Measurements from ENCODE around the gene EPS8L1. TPM values are rescaled to one million over a fixed set of nuclear protein-coding genes. Genes with fewer than 3 reads are reported as not detected.

EPS8L1 gene
- total RNA-seq, 1 experiment from 2014 or later = 10.2 TPM

GRCh38 chr19:55116232-55116858, 40.7 kb downstream of the EPS8L1 start:
- BruUV-seq (replicated peaks) = TSS peak; percentile 42
- Histone ChIP-seq H3K27me3 (replicated peaks; ENCODE audit: insufficient read depth, low read depth, low read length, poor library complexity) (no peaks in the 10 kb centered on the region), H3K36me3 (ENCODE audit: insufficient read depth, low read length, poor library complexity, severe bottlenecking) (no peaks in the 10 kb centered on the region), H3K4me1 (ENCODE audit: insufficient read depth, low read length, poor library complexity, severe bottlenecking) (peaks cover 15% of the 10 kb centered on the region), H3K27ac (ENCODE audit: low read depth, low read length, poor library complexity, severe bottlenecking) (peak overlapping the region; percentile 79), H3K9me3 (ENCODE audit: low read depth, low read length, poor library complexity, severe bottlenecking) (no peaks in the 10 kb centered on the region), H3K4me3 (ENCODE audit: low read depth, low read length, poor library complexity, severe bottlenecking) (peak overlapping the region; percentile 94)
- peak; percentile 63 for DNase-seq (ENCODE audit: low spot score)
- no peak for TF ChIP-seq EZH2 (IDR thresholded peaks at IDR 0.05; ENCODE audit: borderline replicate concordance, low read depth, low read length, poor library complexity, severe bottlenecking)
- TF ChIP-seq CTCF (conservative IDR thresholded peaks at IDR 0.05; ENCODE audit: low read depth, low read length) = no peak
- intact Hi-C loops (cut with micrococcal nuclease; ENCODE audit: unreplicated experiment) = no loop called here
- POLR2A ChIA-PET (ENCODE audit: low non-redundant PET) = no interaction called here
- CTCF ChIA-PET = interaction anchor here (0.9 kb wide), 1 partner anchor 28 kb away, joined by 5 read pairs; no protein-coding TSS in a partner anchor

GRCh38 chr19:55116859-55117662, 41.4 kb downstream of the EPS8L1 start, which contains the start of gene PPP1R12C:
PPP1R12C (minus strand) TSS chr19:55117637; CDS start chr19:55117543, 94 bp downstream.
- POLR2A ChIA-PET (ENCODE audit: low non-redundant PET) = interaction anchor here (0.6 kb wide), 1 partner anchor 847 kb away, joined by 4 read pairs; no protein-coding TSS in a partner anchor
- no TSS peak for BruUV-seq (replicated peaks)
- intact Hi-C loops (cut with micrococcal nuclease; ENCODE audit: unreplicated experiment) = no loop called here

More at GRCh38 chr19:55116859-55117662, 41.4 kb downstream of the EPS8L1 start, which contains the start of gene PPP1R12C:
- no peak for DNase-seq (ENCODE audit: low spot score)
- Histone ChIP-seq H3K4me3 (ENCODE audit: low read depth, low read length, poor library complexity, severe bottlenecking) (peak within 1 kb of the TSS; percentile 94), H3K9me3 (ENCODE audit: low read depth, low read length, poor library complexity, severe bottlenecking) (no peaks in the 10 kb centered on the region), H3K36me3 (ENCODE audit: insufficient read depth, low read length, poor library complexity, severe bottlenecking) (no peaks in the 10 kb centered on the region), H3K4me1 (ENCODE audit: insufficient read depth, low read length, poor library complexity, severe bottlenecking) (peaks cover 15% of the 10 kb centered on the region), H3K27ac (ENCODE audit: low read depth, low read length, poor library complexity, severe bottlenecking) (peak within 1 kb of the TSS; percentile 79), H3K27me3 (replicated peaks; ENCODE audit: insufficient read depth, low read depth, low read length, poor library complexity) (no peaks in the 10 kb centered on the region)
- no peak for TF ChIP-seq EZH2 (IDR thresholded peaks at IDR 0.05; ENCODE audit: borderline replicate concordance, low read depth, low read length, poor library complexity, severe bottlenecking)
- no peak for TF ChIP-seq CTCF (conservative IDR thresholded peaks at IDR 0.05; ENCODE audit: low read depth, low read length)
- CTCF ChIA-PET = no interaction called here
